ENCODE measurements around the gene VSIR.

The VSIR gene

DNA sequence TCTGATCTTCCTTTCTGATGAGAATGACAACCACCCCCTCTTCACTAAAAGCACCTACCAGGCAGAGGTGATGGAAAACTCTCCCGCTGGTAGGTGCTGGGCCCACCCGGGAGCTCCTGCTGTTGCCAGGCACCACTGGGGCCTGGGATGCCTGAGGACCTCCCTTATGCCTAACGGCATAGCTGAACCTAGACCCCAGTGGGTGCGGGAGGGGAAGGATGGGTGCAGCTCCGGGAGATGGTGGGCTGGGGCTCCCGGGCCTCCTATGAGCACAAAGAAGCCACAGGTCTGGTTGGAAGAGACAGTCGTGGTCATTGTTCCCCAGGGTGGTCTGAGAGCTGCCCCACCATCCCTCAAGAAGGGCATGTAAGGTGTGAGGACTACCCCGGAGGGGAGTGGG is 15.6 kb upstream of the VSIR start:
- no peak for DNase-seq
- no peak overlapping the region for H3K27ac ChIP-seq (ENCODE audit: low read length, poor library complexity, severe bottlenecking)
- no peak overlapping the region for H2AK5ac ChIP-seq (ENCODE audit: low read length, severe bottlenecking)
- H3K4me3 ChIP-seq (ENCODE audit: insufficient read depth in 1 of 2, low read depth in 1 of 2, low read length in 2 of 2) = no peak overlapping the region
- no peak overlapping the region for H3K14ac ChIP-seq (ENCODE audit: low read length in 2 of 2)
- no peaks in the 10 kb centered on the region for H3K79me1 ChIP-seq (replicated peaks; ENCODE audit: low read length, poor library complexity, severe bottlenecking)
- no peak overlapping the region for H2AFZ ChIP-seq (ENCODE audit: low read depth, low read length)
- 90% methylated on average over 7 of the region's 8 CpGs for WGBS
- no peak overlapping the region for H4K8ac ChIP-seq (ENCODE audit: low read length)
- no peaks in the 10 kb centered on the region for H3K36me3 ChIP-seq (ENCODE audit: control insufficient read depth in 1 of 2, insufficient read depth in 2 of 2, low read depth in 1 of 2, low read length in 2 of 2)
- H2BK15ac ChIP-seq (ENCODE audit: low read depth, poor library complexity, severe bottlenecking) = no peak overlapping the region
- no peak overlapping the region for H3K9ac ChIP-seq (ENCODE audit: low read length)
- H3K27me3 ChIP-seq (ENCODE audit: control insufficient read depth in 1 of 2, insufficient read depth in 1 of 2, low read length in 2 of 2) = peaks cover 20 to 45% of the 10 kb centered on the region in 2 experiments
- no peak overlapping the region for H3K23ac ChIP-seq (ENCODE audit: low read length in 2 of 2)
- no peak overlapping the region for H4K91ac ChIP-seq (ENCODE audit: low read length)
- no peak overlapping the region for H2BK120ac ChIP-seq (ENCODE audit: low read depth, low read length)
- H3K4me1 ChIP-seq (ENCODE audit: control insufficient read depth, insufficient read depth, low read depth, low read length) = no peaks in the 10 kb centered on the region
- H3K4ac ChIP-seq (ENCODE audit: low read depth in 1 of 2, low read length in 2 of 2) = no peak overlapping the region
- no peak overlapping the region for H3K18ac ChIP-seq (ENCODE audit: low read depth in 1 of 2, low read length in 2 of 2)
- no peak overlapping the region for H2BK12ac ChIP-seq (ENCODE audit: low read length in 2 of 2)
- no peak overlapping the region for H2BK5ac ChIP-seq (ENCODE audit: low read depth, low read length, poor library complexity, severe bottlenecking)
- H3K4me2 ChIP-seq (ENCODE audit: low read length, poor library complexity, severe bottlenecking) = no peak overlapping the region
- no peaks in the 10 kb centered on the region for H3K9me3 ChIP-seq (ENCODE audit: control insufficient read depth, low read length)

DNA sequence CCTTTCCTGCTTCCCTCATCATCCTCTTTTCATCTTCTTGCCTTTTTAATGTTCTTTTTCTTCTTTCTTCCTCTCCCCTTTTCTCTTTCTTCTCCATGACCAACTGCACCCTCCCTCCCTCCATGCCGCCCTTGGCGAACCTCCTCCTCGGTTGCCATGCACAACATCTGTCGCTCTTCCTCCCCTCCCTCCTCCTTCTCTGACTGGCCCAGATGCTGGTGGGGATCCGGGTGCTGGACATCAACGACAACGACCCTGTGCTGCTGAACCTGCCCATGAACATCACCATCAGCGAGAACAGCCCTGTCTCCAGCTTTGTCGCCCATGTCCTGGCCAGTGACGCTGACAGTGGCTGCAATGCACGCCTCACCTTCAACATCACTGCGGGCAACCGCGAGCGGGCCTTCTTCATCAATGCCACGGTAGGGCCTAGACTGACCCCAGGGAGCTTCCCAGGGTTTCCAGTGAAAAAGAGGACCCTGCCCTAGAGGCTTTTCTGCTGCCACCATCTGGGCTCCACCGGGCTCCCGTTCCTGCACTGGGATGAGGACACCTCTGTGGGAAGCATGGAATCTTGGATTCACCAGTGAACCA is 11.5 kb upstream of the VSIR start:
- Histone ChIP-seq H4K91ac (ENCODE audit: low read length) (no peak overlapping the region), H2AFZ (ENCODE audit: low read depth, low read length) (no peak overlapping the region), H3K4me1 (ENCODE audit: control insufficient read depth, insufficient read depth, low read depth, low read length) (no peaks in the 10 kb centered on the region), H2BK12ac (ENCODE audit: low read length in 2 of 2) (no peak overlapping the region), H3K4me2 (ENCODE audit: low read length, poor library complexity, severe bottlenecking) (no peak overlapping the region), H3K23ac (ENCODE audit: low read length in 2 of 2) (no peak overlapping the region), H2BK15ac (ENCODE audit: low read depth, poor library complexity, severe bottlenecking) (no peak overlapping the region), H2AK5ac (ENCODE audit: low read length, severe bottlenecking) (no peak overlapping the region), H4K8ac (ENCODE audit: low read length) (no peak overlapping the region), H3K36me3 (ENCODE audit: control insufficient read depth in 1 of 2, insufficient read depth in 2 of 2, low read depth in 1 of 2, low read length in 2 of 2) (no peaks in the 10 kb centered on the region), H3K79me1 (replicated peaks; ENCODE audit: low read length, poor library complexity, severe bottlenecking) (no peaks in the 10 kb centered on the region), H3K18ac (ENCODE audit: low read depth in 1 of 2, low read length in 2 of 2) (no peak overlapping the region), H2BK5ac (ENCODE audit: low read depth, low read length, poor library complexity, severe bottlenecking) (no peak overlapping the region), H3K4me3 (ENCODE audit: insufficient read depth in 1 of 2, low read depth in 1 of 2, low read length in 2 of 2) (no peak overlapping the region), H3K9ac (ENCODE audit: low read length) (no peak overlapping the region), H3K27me3 (ENCODE audit: control insufficient read depth in 1 of 2, insufficient read depth in 1 of 2, low read length in 2 of 2) (peaks cover 60% of the 10 kb centered on the region in 2 experiments), H3K27ac (ENCODE audit: low read length, poor library complexity, severe bottlenecking) (no peak overlapping the region), H3K9me3 (ENCODE audit: control insufficient read depth, low read length) (no peaks in the 10 kb centered on the region), H3K14ac (ENCODE audit: low read length in 2 of 2) (no peak overlapping the region), H3K4ac (ENCODE audit: low read depth in 1 of 2, low read length in 2 of 2) (no peak overlapping the region), H2BK120ac (ENCODE audit: low read depth, low read length) (no peak overlapping the region)
- DNase-seq = no peak
- 91% methylated on average over 18 of the region's 18 CpGs for WGBS

DNA sequence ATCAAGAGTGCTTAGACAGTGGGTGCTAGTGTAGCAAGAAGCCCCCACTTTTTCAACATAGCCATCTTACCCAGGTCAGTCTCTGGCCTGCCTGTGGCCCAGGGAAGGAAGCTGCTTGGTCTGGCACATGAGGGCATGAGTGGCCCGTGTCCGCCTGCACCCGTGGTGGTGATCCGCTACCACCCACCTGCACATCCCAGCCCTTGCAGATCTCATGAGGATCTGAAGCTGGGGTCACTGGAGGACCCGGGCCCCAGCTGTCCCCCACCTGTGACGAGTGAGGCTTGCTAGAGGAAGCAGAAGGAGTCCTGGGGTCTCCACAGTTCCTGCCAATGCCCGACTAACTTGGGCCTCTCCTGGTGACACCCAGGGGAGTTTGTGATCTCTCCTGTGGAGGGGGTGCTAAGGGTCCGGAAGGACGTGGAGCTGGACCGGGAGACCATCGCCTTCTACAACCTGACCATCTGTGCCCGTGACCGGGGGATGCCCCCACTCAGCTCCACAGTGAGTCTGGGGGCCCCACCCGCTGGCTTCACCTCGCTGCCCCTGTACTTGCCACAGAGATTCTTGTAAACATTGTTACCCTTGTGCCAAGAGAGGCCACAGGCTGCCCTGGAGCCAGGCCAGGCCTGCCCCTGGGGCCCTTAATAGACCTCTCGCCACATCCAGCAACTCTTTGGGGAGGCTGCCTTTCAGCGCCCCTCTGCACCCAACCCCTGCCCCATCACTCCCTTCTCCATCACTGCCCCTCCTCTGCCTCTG is 10.8 kb upstream of the VSIR start:
- Histone ChIP-seq H2BK5ac (ENCODE audit: low read depth, low read length, poor library complexity, severe bottlenecking) (no peak overlapping the region), H2AFZ (ENCODE audit: low read depth, low read length) (no peak overlapping the region), H3K27me3 (ENCODE audit: control insufficient read depth in 1 of 2, insufficient read depth in 1 of 2, low read length in 2 of 2) (peaks cover 56 to 60% of the 10 kb centered on the region in 2 experiments), H3K27ac (ENCODE audit: low read length, poor library complexity, severe bottlenecking) (no peak overlapping the region), H3K18ac (ENCODE audit: low read depth in 1 of 2, low read length in 2 of 2) (no peak overlapping the region), H2BK120ac (ENCODE audit: low read depth, low read length) (no peak overlapping the region), H3K79me1 (replicated peaks; ENCODE audit: low read length, poor library complexity, severe bottlenecking) (no peaks in the 10 kb centered on the region), H2BK12ac (ENCODE audit: low read length in 2 of 2) (no peak overlapping the region), H4K91ac (ENCODE audit: low read length) (no peak overlapping the region), H3K4ac (ENCODE audit: low read depth in 1 of 2, low read length in 2 of 2) (no peak overlapping the region), H3K4me2 (ENCODE audit: low read length, poor library complexity, severe bottlenecking) (no peak overlapping the region), H2BK15ac (ENCODE audit: low read depth, poor library complexity, severe bottlenecking) (no peak overlapping the region), H3K9ac (ENCODE audit: low read length) (no peak overlapping the region), H3K14ac (ENCODE audit: low read length in 2 of 2) (no peak overlapping the region), H2AK5ac (ENCODE audit: low read length, severe bottlenecking) (no peak overlapping the region), H3K4me3 (ENCODE audit: insufficient read depth in 1 of 2, low read depth in 1 of 2, low read length in 2 of 2) (no peak overlapping the region), H3K9me3 (ENCODE audit: control insufficient read depth, low read length) (no peaks in the 10 kb centered on the region), H3K23ac (ENCODE audit: low read length in 2 of 2) (no peak overlapping the region), H4K8ac (ENCODE audit: low read length) (no peak overlapping the region), H3K36me3 (ENCODE audit: control insufficient read depth in 1 of 2, insufficient read depth in 2 of 2, low read depth in 1 of 2, low read length in 2 of 2) (no peaks in the 10 kb centered on the region), H3K4me1 (ENCODE audit: control insufficient read depth, insufficient read depth, low read depth, low read length) (no peaks in the 10 kb centered on the region)
- WGBS = 84% methylated on average over 16 of the region's 17 CpGs
- DNase-seq = no peak

DNA sequence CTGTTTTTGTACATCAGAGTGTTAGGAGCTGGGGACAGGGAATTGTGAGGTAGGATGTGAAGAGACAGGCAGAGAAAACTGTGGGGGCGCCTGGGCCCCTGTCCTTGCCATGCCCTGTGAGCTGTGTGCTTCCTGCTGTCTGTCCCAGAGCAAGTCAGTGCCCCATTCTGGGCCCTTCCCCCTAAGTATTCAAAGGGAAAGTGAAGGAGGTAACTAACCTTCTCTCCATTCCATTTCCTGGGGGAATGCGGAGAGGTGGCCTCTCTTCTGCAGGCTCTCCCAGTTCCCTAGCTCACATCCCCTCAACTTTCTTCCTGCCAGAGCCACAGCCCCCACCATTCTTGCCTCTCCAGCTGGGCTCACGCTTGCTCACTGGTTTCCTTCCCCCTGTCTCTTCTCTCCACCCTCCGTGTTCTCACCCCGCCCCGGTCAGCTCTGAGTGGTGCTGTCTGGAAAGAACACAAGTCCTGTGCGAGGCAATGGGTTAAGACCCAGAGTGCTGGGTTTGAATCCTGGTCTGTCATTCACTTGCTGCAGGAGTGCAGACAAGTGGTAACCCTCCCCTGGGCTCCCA is 9.7 kb upstream of the VSIR start:
- H3K18ac ChIP-seq (ENCODE audit: low read depth in 1 of 2, low read length in 2 of 2) = no peak overlapping the region
- no peaks in the 10 kb centered on the region for H3K9me3 ChIP-seq (ENCODE audit: control insufficient read depth, low read length)
- no peak for DNase-seq
- no peaks in the 10 kb centered on the region for H3K36me3 ChIP-seq (ENCODE audit: control insufficient read depth in 1 of 2, insufficient read depth in 2 of 2, low read depth in 1 of 2, low read length in 2 of 2)
- no peak overlapping the region for H4K8ac ChIP-seq (ENCODE audit: low read length)
- 60% methylated on average over 6 of the region's 7 CpGs for WGBS
- no peak overlapping the region for H2AK5ac ChIP-seq (ENCODE audit: low read length, severe bottlenecking)
- H2BK120ac ChIP-seq (ENCODE audit: low read depth, low read length) = no peak overlapping the region
- no peak overlapping the region for H3K14ac ChIP-seq (ENCODE audit: low read length in 2 of 2)
- H3K27me3 ChIP-seq (ENCODE audit: control insufficient read depth in 1 of 2, insufficient read depth in 1 of 2, low read length in 2 of 2) = peaks cover 56 to 60% of the 10 kb centered on the region in 2 experiments
- H3K27ac ChIP-seq (ENCODE audit: low read length, poor library complexity, severe bottlenecking) = no peak overlapping the region
- no peak overlapping the region for H3K9ac ChIP-seq (ENCODE audit: low read length)
- H3K4me2 ChIP-seq (ENCODE audit: low read length, poor library complexity, severe bottlenecking) = no peak overlapping the region
- H3K23ac ChIP-seq (ENCODE audit: low read length in 2 of 2) = no peak overlapping the region
- no peak overlapping the region for H2BK12ac ChIP-seq (ENCODE audit: low read length in 2 of 2)
- no peaks in the 10 kb centered on the region for H3K79me1 ChIP-seq (replicated peaks; ENCODE audit: low read length, poor library complexity, severe bottlenecking)
- no peak overlapping the region for H3K4me3 ChIP-seq (ENCODE audit: insufficient read depth in 1 of 2, low read depth in 1 of 2, low read length in 2 of 2)
- H4K91ac ChIP-seq (ENCODE audit: low read length) = no peak overlapping the region
- H2BK5ac ChIP-seq (ENCODE audit: low read depth, low read length, poor library complexity, severe bottlenecking) = no peak overlapping the region
- H3K4me1 ChIP-seq (ENCODE audit: control insufficient read depth, insufficient read depth, low read depth, low read length) = no peaks in the 10 kb centered on the region
- no peak overlapping the region for H2AFZ ChIP-seq (ENCODE audit: low read depth, low read length)
- no peak overlapping the region for H2BK15ac ChIP-seq (ENCODE audit: low read depth, poor library complexity, severe bottlenecking)
- no peak overlapping the region for H3K4ac ChIP-seq (ENCODE audit: low read depth in 1 of 2, low read length in 2 of 2)

All from mesenchymal stem cell (in vitro differentiated cells and primary cell).